ES-I3 (cell line): Measurements from ENCODE around the gene GFPT2.
"Not testable (repeated sequence)": the region's sequence is repeated elsewhere in the genome, so short reads cannot be mapped to it uniquely, and the experiment has no call there.

Experiments used
- H3K36me3 ChIP-seq: 2 replicates; pipeline ENCODE4 v1.6.1; 2013; ENCODE audit warnings: mild to moderate bottlenecking, low read length, control low read depth, moderate library complexity; ENCODE audit not compliant: insufficient read depth
- H3K4me1 ChIP-seq: 2 replicates; pipeline ENCODE4 v1.6.1; 2013; ENCODE audit warnings: mild to moderate bottlenecking, control low read depth, low read length; ENCODE audit not compliant: insufficient read depth
- H3K9ac ChIP-seq: 2 replicates; pipeline ENCODE4 v1.6.1; 2013; ENCODE audit warnings: low read depth, mild to moderate bottlenecking, low read length, moderate library complexity
- H3K9me3 ChIP-seq: 2 replicates; pipeline ENCODE4 v1.6.1; 2013; ENCODE audit warnings: mild to moderate bottlenecking, low read length, moderate library complexity; ENCODE audit not compliant: control insufficient read depth, insufficient read depth

GFPT2 gene

GRCh38 chr5:180303226-180304015 lies 49.7 kb downstream of the GFPT2 start:
- Histone ChIP-seq H3K4me1 (no peaks in the 10 kb centered on the region), H3K9ac (no peak overlapping the region), H3K9me3 (no peaks in the 10 kb centered on the region), H3K36me3 (peaks cover 37% of the 10 kb centered on the region)

- Histone ChIP-seq H3K9ac (no peak overlapping the region), H3K36me3 (peaks cover 37% of the 10 kb centered on the region), H3K9me3 (no peaks in the 10 kb centered on the region), H3K4me1 (no peaks in the 10 kb centered on the region)
These were observed 50.9 kb downstream of the GFPT2 start for GRCh38 chr5:180302256-180302655.

DNA sequence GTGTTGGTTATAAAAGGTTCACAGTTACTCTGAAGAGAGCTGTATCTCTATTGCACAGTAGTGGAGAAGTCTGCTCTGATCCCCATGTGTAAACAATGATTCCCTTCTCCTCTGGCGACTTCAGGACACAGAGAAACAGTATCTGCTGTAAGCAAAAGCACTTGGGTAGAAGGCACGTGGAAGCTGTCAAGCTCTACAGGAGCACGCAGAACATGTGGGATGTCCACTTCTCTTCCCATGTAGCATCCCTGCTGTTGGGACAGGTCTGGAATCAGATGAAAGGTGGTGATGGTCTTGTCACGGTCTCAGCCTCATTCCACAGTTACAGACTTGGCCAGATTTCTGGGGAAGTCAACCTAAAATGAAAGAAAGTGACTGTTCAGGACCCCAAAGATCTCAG lies 51.9 kb downstream of the GFPT2 start:
- Histone ChIP-seq H3K4me1 (no peaks in the 10 kb centered on the region), H3K36me3 (peaks cover 32% of the 10 kb centered on the region), H3K9ac (no peak overlapping the region), H3K9me3 (no peaks in the 10 kb centered on the region)

GRCh38 chr5:180299526-180299925 lies 53.6 kb downstream of the GFPT2 start:
- Histone ChIP-seq H3K36me3 (peaks cover 30% of the 10 kb centered on the region), H3K9me3 (no peaks in the 10 kb centered on the region), H3K4me1 (peaks cover 6% of the 10 kb centered on the region; the same call in 1 of the 2 replicates), H3K9ac (no peak overlapping the region)

DNA sequence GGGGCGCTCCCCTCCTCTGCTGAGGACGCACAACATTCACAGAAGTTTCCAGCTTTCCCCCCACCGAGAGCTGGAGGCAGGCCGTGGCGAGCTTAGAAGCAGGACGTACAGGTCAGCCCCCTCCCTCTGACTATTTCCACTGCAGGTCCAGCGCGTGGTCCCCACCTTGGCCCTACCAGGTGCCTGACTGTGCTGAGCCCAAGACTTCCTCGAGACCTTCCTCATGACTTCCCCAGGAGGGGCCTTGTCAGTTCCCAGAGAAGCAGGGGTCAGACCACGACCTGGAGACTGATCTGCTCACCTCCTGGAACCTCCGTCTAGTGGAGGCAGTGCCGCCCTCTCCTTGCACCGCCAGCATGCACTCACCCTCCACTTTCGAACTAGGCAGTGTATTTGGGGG lies 54.1 kb downstream of the GFPT2 start:
- H3K36me3 ChIP-seq: peaks cover 27% of the 10 kb centered on the region
- not testable (repeated sequence) for H3K9me3 ChIP-seq, H3K9ac ChIP-seq, H3K4me1 ChIP-seq

DNA sequence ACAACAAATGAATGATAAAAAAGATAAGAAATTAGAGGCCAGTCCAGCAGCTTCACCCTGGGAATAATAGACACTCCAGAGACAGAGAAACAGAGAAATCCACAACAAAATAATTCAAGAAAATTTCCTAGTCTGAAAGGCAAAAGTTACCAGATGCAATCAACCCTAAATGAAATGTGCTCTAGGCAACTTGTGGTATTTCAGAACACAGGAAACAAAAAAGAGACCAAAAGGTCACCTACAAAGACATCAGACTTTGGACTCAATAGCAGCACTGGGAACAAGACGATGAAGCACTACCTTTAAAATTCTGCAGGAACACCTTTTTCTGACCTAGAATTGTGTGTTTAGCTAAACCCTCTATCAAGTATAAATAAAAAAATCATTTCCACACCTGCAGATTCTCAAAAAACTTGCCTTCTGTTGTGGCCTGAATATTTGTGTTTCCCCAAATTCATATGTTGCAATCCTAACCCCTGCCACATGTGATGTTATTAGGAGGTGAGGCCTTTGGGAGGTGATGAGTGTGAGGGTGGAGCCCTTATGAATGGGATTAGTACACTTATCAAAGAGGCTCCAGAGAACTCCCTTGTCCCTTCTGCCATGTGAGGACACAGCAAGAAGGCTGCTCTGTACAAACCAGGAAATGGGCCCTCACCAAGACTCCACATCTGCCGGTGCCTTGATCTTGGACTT lies 55.4 kb downstream of the GFPT2 start:
- H3K9ac ChIP-seq: no peak overlapping the region
- H3K9me3 ChIP-seq: no peaks in the 10 kb centered on the region
- peaks cover 17% of the 10 kb centered on the region for H3K36me3 ChIP-seq
- H3K4me1 ChIP-seq: peaks cover 6% of the 10 kb centered on the region; the same call in 1 of the 2 replicates

DNA sequence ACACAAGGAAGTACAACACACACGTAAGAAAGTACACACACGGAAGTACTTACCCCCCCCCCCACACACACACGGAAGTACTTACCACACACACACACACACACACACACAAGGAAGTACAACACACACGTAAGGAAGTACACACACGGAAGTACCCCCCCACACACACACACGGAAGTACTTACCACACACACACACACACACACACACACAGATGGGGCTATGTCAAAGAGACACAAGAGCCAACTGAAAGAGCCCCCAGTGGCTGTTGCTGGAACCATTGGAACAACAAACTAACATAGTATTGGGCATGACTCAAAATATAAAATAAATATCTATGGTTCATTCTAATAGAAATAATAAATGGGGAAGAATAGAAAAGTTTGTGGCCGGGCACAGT lies 56.4 kb downstream of the GFPT2 start:
- H3K36me3 ChIP-seq: peaks cover 11% of the 10 kb centered on the region
- H3K9ac ChIP-seq: no peak overlapping the region
- H3K9me3 ChIP-seq: no peaks in the 10 kb centered on the region
- peaks cover 6% of the 10 kb centered on the region; the same call in 1 of the 2 replicates for H3K4me1 ChIP-seq

DNA sequence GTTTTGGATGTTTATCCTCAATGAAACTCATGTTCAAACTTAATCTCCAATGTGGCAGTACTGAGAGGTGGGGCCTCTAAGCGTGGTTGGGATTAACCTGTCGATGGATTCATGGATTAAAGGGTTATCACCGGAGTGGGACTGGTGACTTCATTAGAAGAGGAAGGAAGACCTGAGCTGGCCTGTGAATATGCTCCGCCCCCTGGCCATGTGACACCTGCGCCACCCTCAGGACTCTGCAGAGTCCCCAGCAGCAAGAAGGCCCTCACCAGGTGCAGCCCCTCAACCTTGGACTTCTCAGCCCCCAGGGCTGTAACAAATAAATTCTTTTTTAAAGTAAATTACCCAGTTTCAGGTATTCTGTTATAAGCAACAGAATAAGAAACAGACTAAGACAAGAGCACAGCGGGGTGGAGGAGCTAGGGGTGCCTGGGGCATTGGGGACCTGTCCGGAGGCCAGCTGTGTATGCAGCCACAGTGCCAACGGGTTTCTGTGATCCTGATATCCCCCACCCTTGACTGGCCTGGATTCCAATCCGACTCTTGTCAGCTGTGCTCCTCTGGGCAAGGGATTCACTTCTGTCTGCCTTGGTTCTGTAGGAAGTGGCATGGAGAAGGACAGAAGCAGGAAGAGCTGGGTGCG lies 58.1 kb downstream of the GFPT2 start:
- peaks cover 6% of the 10 kb centered on the region; the same call in 1 of the 2 replicates for H3K4me1 ChIP-seq
- no peaks in the 10 kb centered on the region for H3K36me3 ChIP-seq
- no peak overlapping the region for H3K9ac ChIP-seq
- no peaks in the 10 kb centered on the region for H3K9me3 ChIP-seq

DNA sequence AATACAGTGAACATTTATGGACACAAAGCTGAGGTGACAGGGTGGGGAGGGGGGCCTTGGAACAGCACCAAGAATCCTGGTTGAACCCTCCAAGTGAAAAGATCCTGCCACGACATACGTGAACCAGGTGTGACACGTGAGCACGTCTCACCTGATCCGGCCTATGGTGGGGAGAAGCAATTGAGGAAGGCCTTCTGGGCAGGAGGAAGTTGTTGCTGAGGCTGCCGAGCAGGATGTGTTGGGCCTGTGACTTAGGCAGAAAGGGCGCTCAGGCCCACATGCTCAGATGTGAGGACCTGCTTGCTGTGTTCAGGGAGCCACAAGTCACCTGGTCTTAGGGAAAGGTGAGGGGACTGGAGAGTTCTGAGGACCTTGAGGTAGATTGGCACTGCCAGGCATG lies 58.7 kb downstream of the GFPT2 start:
- Histone ChIP-seq H3K9me3 (no peaks in the 10 kb centered on the region), H3K4me1 (peaks cover 9% of the 10 kb centered on the region), H3K36me3 (no peaks in the 10 kb centered on the region), H3K9ac (no peak overlapping the region)

GRCh38 chr5:180291943-180292831 lies 60.9 kb downstream of the GFPT2 start, which contains the start of gene MAPK9:
TSS of gene MAPK9 (minus strand) at chr5:180292083. CDS start at chr5:180280561, 11,522 bp downstream.
- peaks cover 10% of the 10 kb centered on the region for H3K4me1 ChIP-seq
- H3K9ac ChIP-seq: peak within 1 kb of the TSS; percentile 69
- H3K9me3 ChIP-seq: no peaks in the 10 kb centered on the region
- 0 out of 2 replicates have a peak, but pooled peaks cover under 1% of the 10 kb centered on the region for H3K36me3 ChIP-seq

GRCh38 chr5:180291234-180291940 lies 61.7 kb downstream of the GFPT2 start:
- Histone ChIP-seq H3K9me3 (no peaks in the 10 kb centered on the region), H3K4me1 (peaks cover 10% of the 10 kb centered on the region), H3K36me3 (0 out of 2 replicates have a peak, but pooled peaks cover 6% of the 10 kb centered on the region), H3K9ac (peak overlapping the region; percentile 59)

- Histone ChIP-seq H3K9me3 (no peaks in the 10 kb centered on the region), H3K4me1 (peaks cover 7% of the 10 kb centered on the region), H3K36me3 (0 out of 2 replicates have a peak, but pooled peaks cover 6% of the 10 kb centered on the region), H3K9ac (peak overlapping the region; percentile 59; the same call in 1 of the 2 replicates)
These were observed 62.4 kb downstream of the GFPT2 start for GRCh38 chr5:180290568-180291233.

GRCh38 chr5:180289966-180290365 lies 63.2 kb downstream of the GFPT2 start:
- peaks cover 4% of the 10 kb centered on the region; the same call in 1 of the 2 replicates for H3K4me1 ChIP-seq
- no peak overlapping the region for H3K9ac ChIP-seq
- H3K9me3 ChIP-seq: no peaks in the 10 kb centered on the region
- H3K36me3 ChIP-seq: 0 out of 2 replicates have a peak, but pooled peaks cover 6% of the 10 kb centered on the region
